H9 (cell line): ENCODE results near the gene ATRN. TPM values are rescaled to one million over a fixed set of nuclear protein-coding genes. Genes with fewer than 3 reads are reported as not detected.
"Not testable (repeated sequence)": the region's sequence is repeated elsewhere in the genome, so short reads cannot be mapped to it uniquely, and the experiment has no call there.

ENCODE experiments used
- DNase-seq: peaks from one replicate; pipeline ENCODE4 v3.0.0-alpha.2; 2017
- H2AFZ ChIP-seq: one replicate; pipeline ENCODE4 v1.6.1; 2013; ENCODE audit warnings: mild to moderate bottlenecking, low read length, control low read depth, moderate library complexity
- H2AK5ac ChIP-seq: 2 replicates; pipeline ENCODE4 v1.6.1; 2013; ENCODE audit warnings: low read length, control low read depth, mixed read lengths; ENCODE audit not compliant: insufficient read length
- H2BK120ac ChIP-seq: one replicate; pipeline ENCODE4 v1.6.1; 2013; ENCODE audit warnings: low read depth, mild to moderate bottlenecking, low read length, control low read depth, inconsistent platforms; ENCODE audit not compliant: poor library complexity, severe bottlenecking
- H2BK12ac ChIP-seq: 2 replicates; pipeline ENCODE4 v1.6.1; 2013; ENCODE audit warnings: low read length, control low read depth, mixed read lengths, low read depth; ENCODE audit not compliant: insufficient read length
- H2BK15ac ChIP-seq: 2 replicates; pipeline ENCODE4 v1.6.1; 2013; ENCODE audit warnings: low read depth, low read length, control low read depth
- H2BK20ac ChIP-seq: one replicate; pipeline ENCODE4 v1.6.1; 2013; ENCODE audit warnings: low read depth, mild to moderate bottlenecking, low read length, control low read depth, inconsistent platforms; ENCODE audit not compliant: poor library complexity, severe bottlenecking
- H2BK5ac ChIP-seq: 2 replicates; pipeline ENCODE4 v1.6.1; 2013; ENCODE audit warnings: low read length, control low read depth, mixed read lengths; ENCODE audit not compliant: insufficient read length
- H3K14ac ChIP-seq: 2 replicates; pipeline ENCODE4 v1.6.1; 2013; ENCODE audit warnings: low read length, control low read depth; ENCODE audit not compliant: insufficient read depth
- H3K18ac ChIP-seq: 2 replicates; pipeline ENCODE4 v1.6.1; 2013; ENCODE audit warnings: low read depth, mild to moderate bottlenecking, mixed read lengths, low read length, control low read depth; ENCODE audit not compliant: insufficient read length
- H3K23ac ChIP-seq: 2 replicates; pipeline ENCODE4 v1.6.1; 2013; ENCODE audit warnings: low read length, control low read depth, mixed read lengths, low read depth; ENCODE audit not compliant: insufficient read length
- H3K23me2 ChIP-seq: 2 replicates; pipeline ENCODE4 v1.6.1; 2013; ENCODE audit warnings: low read depth, mild to moderate bottlenecking, mixed read lengths, low read length, control low read depth; ENCODE audit not compliant: insufficient read length, poor library complexity, severe bottlenecking
- H3K27ac ChIP-seq: 2 replicates; pipeline ENCODE4 v1.5.1; 2013; ENCODE audit warnings: low read length, control low read depth, mixed read lengths, low read depth; ENCODE audit not compliant: insufficient read length
- H3K27me3 ChIP-seq: 2 replicates; pipeline ENCODE4 v1.6.1; 2013; ENCODE audit warnings: low read length, control low read depth, inconsistent platforms; ENCODE audit not compliant: insufficient read depth
- H3K4ac ChIP-seq: 2 replicates; pipeline ENCODE4 v1.6.1; 2013; ENCODE audit warnings: low read depth, mild to moderate bottlenecking, control low read depth, inconsistent platforms, low read length, moderate library complexity
- H3K4me1 ChIP-seq: 2 replicates; pipeline ENCODE4 v1.6.1; 2013; ENCODE audit warnings: low read length, control low read depth, inconsistent platforms; ENCODE audit not compliant: insufficient read depth
- H3K4me2 ChIP-seq: 2 replicates; pipeline ENCODE4 v1.6.1; 2013; ENCODE audit warnings: low read length, control low read depth, mixed read lengths; ENCODE audit not compliant: insufficient read length, insufficient read depth
- H3K56ac ChIP-seq: 2 replicates; pipeline ENCODE4 v1.6.1; 2013; ENCODE audit warnings: low read depth, mild to moderate bottlenecking, mixed read lengths, low read length, control low read depth; ENCODE audit not compliant: insufficient read length
- H3K79me1 ChIP-seq: 2 replicates; pipeline ENCODE4 v1.6.1; 2013; ENCODE audit warnings: low read depth, mild to moderate bottlenecking, moderate library complexity, low read length, control low read depth, inconsistent platforms; ENCODE audit not compliant: insufficient read depth, poor library complexity, severe bottlenecking
- H3K79me2 ChIP-seq: 2 replicates; pipeline ENCODE4 v1.6.1; 2013; ENCODE audit warnings: low read length, control low read depth, inconsistent platforms; ENCODE audit not compliant: insufficient read depth
- H3K9ac ChIP-seq: 2 replicates; pipeline ENCODE4 v1.6.1; 2013; ENCODE audit warnings: low read length, control low read depth, mixed read lengths; ENCODE audit not compliant: insufficient read length; ENCODE audit errors: extremely low read depth
- H3K9me3 ChIP-seq: one replicate; pipeline ENCODE4 v1.6.1; 2013; ENCODE audit warnings: low read depth, low read length, inconsistent platforms; ENCODE audit not compliant: control insufficient read depth
- H3T11ph ChIP-seq: one replicate; pipeline ENCODE4 v1.6.1; 2013; ENCODE audit warnings: mild to moderate bottlenecking, low read length, control low read depth, inconsistent platforms
- H4K20me1 ChIP-seq: one replicate; pipeline ENCODE4 v1.6.1; 2013; ENCODE audit not compliant: control insufficient read depth, insufficient read length, insufficient read depth
- H4K5ac ChIP-seq: 2 replicates; pipeline ENCODE4 v1.6.1; 2013; ENCODE audit warnings: low read depth, mild to moderate bottlenecking, mixed read lengths, low read length, control low read depth; ENCODE audit not compliant: insufficient read length
- H4K8ac ChIP-seq: replicated peaks from 2 replicates; pipeline ENCODE4 v1.6.1; 2013; ENCODE audit warnings: low read length, control low read depth, mixed read lengths, low read depth; ENCODE audit not compliant: insufficient read length
- H4K91ac ChIP-seq: 2 replicates; pipeline ENCODE4 v1.6.1; 2013; ENCODE audit warnings: low read depth, mild to moderate bottlenecking, moderate library complexity, mixed read lengths, low read length, control low read depth; ENCODE audit not compliant: insufficient read length
- H3K27ac Mint-ChIP-seq, 3 experiments: 2 replicates in 2 of 3; 3 replicates in 1 of 3; pipeline ENCODE4 v1.8.0; 2020 to 2021; ENCODE audit warnings: mixed read lengths in 3 of 3, mild to moderate bottlenecking in 1 of 3, moderate library complexity in 1 of 3
- H3K27me3 Mint-ChIP-seq: 2 replicates; pipeline ENCODE4 v1.8.0; 2021; ENCODE audit warnings: low read depth, mild to moderate bottlenecking, moderate library complexity, mixed read lengths
- H3K36me3 Mint-ChIP-seq, 3 experiments: 2 replicates in 2 of 3; 3 replicates in 1 of 3; pipeline ENCODE4 v1.8.0; 2020 to 2021; ENCODE audit warnings: low read depth in 3 of 3, mixed read lengths in 3 of 3; ENCODE audit not compliant: insufficient read depth in 1 of 3
- H3K4me1 Mint-ChIP-seq, 2 experiments: 2 replicates each; pipeline ENCODE4 v1.8.0; 2020; ENCODE audit warnings: mixed read lengths in 2 of 2
- H3K4me3 Mint-ChIP-seq, 2 experiments: 2 replicates in 1 of 2; 3 replicates in 1 of 2; pipeline ENCODE4 v1.8.0; 2020 to 2021; ENCODE audit warnings: mild to moderate bottlenecking in 2 of 2, mixed read lengths in 2 of 2, moderate library complexity in 1 of 2
- H3K9me3 Mint-ChIP-seq, 2 experiments: 2 replicates in 1 of 2; 3 replicates in 1 of 2; pipeline ENCODE4 v1.8.0; 2020; ENCODE audit warnings: mild to moderate bottlenecking in 2 of 2, mixed read lengths in 2 of 2, moderate library complexity in 1 of 2
- CTCF ChIP-seq: fragments of 200-600 bp; sonication (generic); conservative IDR thresholded peaks from 3 replicates; pipeline ENCODE4 v1.8.0; 2021; ENCODE audit warnings: antibody characterized with exemption, mild to moderate bottlenecking
- WGBS: extraction: QIAGEN DNeasy Blood & Tissue Kit; methylation state at CpG from one replicate; pipeline ENCODE4 v1.1.7; 2013; ENCODE audit warnings: missing lambda C conversion rate, low lambda C conversion rate, mixed read lengths; ENCODE audit not compliant: insufficient read length; ENCODE audit errors: extremely low coverage; 5-methylcytosine and 5-hydroxymethylcytosine counted together
- total RNA-seq: library from RNA; stranded (reverse); gene quantifications from 2 replicates; pipeline ENCODE4 v1.2.1, GENCODE V29; 2021

The ATRN gene
- total RNA-seq, 1 experiment from 2014 or later = 23.1 TPM

- Mint-ChIP-seq H3K27ac (peak overlapping the region in 1 of 3 experiments; percentile 51; a peak in 1 of 7 replicates), H3K27me3 (no peaks in the 10 kb centered on the region)
- no CpG with 5 or more reads among the region's 5 CpGs for WGBS
These were observed 143.6 kb downstream of the ATRN start for GRCh38 chr20:3614466-3614865.

GRCh38 chr20:3615171-3615840, 144.5 kb downstream of the ATRN start:
- not testable (repeated sequence) for H4K91ac ChIP-seq, H2BK5ac ChIP-seq, H3K4ac ChIP-seq, H3K9me3 Mint-ChIP-seq, H4K20me1 ChIP-seq, H3T11ph ChIP-seq, H3K79me2 ChIP-seq, H3K18ac ChIP-seq, H2BK12ac ChIP-seq, H3K27me3 Mint-ChIP-seq, H3K4me1 ChIP-seq, H2AFZ ChIP-seq, H3K14ac ChIP-seq, H4K5ac ChIP-seq, H3K23me2 ChIP-seq, H3K27ac ChIP-seq, H3K4me2 ChIP-seq, H3K4me3 Mint-ChIP-seq, H2BK120ac ChIP-seq, H2BK15ac ChIP-seq, H3K56ac ChIP-seq, H2BK20ac ChIP-seq, H3K23ac ChIP-seq, H3K9ac ChIP-seq, H3K27me3 ChIP-seq, H3K36me3 Mint-ChIP-seq, H2AK5ac ChIP-seq, H3K9me3 ChIP-seq, H4K8ac ChIP-seq, H3K79me1 ChIP-seq, DNase-seq
- Mint-ChIP-seq H3K4me1 (peaks cover 13 to 21% of the 10 kb centered on the region in 2 experiments), H3K27ac (peak overlapping the region in 1 of 3 experiments; percentile 41; a peak in 1 of 7 replicates)
- WGBS = no CpG with 5 or more reads among the region's 13 CpGs

More at GRCh38 chr20:3614466-3614865, 143.6 kb downstream of the ATRN start:
- Histone ChIP-seq H2BK120ac (no peak overlapping the region), H3K4me1 (peaks cover 3% of the 10 kb centered on the region), H3K9ac (no peak overlapping the region), H3K4ac (no peak overlapping the region), H2BK15ac (no peak overlapping the region), H2BK5ac (no peak overlapping the region), H3K18ac (no peak overlapping the region), H4K8ac (no peak overlapping the region), H3K79me2 (no peaks in the 10 kb centered on the region), H3K27ac (no peak overlapping the region), H2BK20ac (no peak overlapping the region), H3K23ac (no peak overlapping the region), H3K14ac (no peak overlapping the region), H3K4me2 (no peak overlapping the region), H3K27me3 (no peaks in the 10 kb centered on the region), H2AFZ (no peak overlapping the region), H3T11ph (no peak overlapping the region), H3K79me1 (no peaks in the 10 kb centered on the region), H4K91ac (no peak overlapping the region), H2BK12ac (no peak overlapping the region), H3K9me3 (no peaks in the 10 kb centered on the region), H3K56ac (no peak overlapping the region), H4K20me1 (no peaks in the 10 kb centered on the region), H4K5ac (no peak overlapping the region), H3K23me2 (no peaks in the 10 kb centered on the region), H2AK5ac (no peak overlapping the region)
- Mint-ChIP-seq H3K36me3 (no peaks in the 10 kb centered on the region), H3K4me3 (no peak overlapping the region), H3K9me3 (no peaks in the 10 kb centered on the region), H3K4me1 (peaks cover 13 to 16% of the 10 kb centered on the region in 2 experiments)
- TF ChIP-seq CTCF = no peak
- no peak for DNase-seq
